ENCODE data around the gene NCOR1.
"Not testable (repeated sequence)": the region's sequence is repeated elsewhere in the genome, so short reads cannot be mapped to it uniquely, and the experiment has no call there.

Gene NCOR1

GRCh38 chr17:16214190-16215001, 938 bp downstream of the NCOR1 start:
- peak in 1 of 4 experiments; percentile 14 for DNase-seq

GRCh38 chr17:16212793-16213192, 2.5 kb downstream of the NCOR1 start:
- no peak for DNase-seq

- no peak for DNase-seq
Observed at GRCh38 chr17:16211590-16211989, 3.7 kb downstream of the NCOR1 start.

- DNase-seq = not testable (repeated sequence)
Observed at GRCh38 chr17:16204763-16205162, 10.6 kb downstream of the NCOR1 start.

GRCh38 chr17:16202554-16203500, 12.5 kb downstream of the NCOR1 start:
- not testable (repeated sequence) for DNase-seq

GRCh38 chr17:16201693-16202131, 13.6 kb downstream of the NCOR1 start:
- DNase-seq = not testable (repeated sequence)

- DNase-seq = no peak
Observed at GRCh38 chr17:16199093-16199492, 16.2 kb downstream of the NCOR1 start.

GRCh38 chr17:16197276-16197675, 18.1 kb downstream of the NCOR1 start:
- DNase-seq = no peak

GRCh38 chr17:16194307-16194835, 21.0 kb downstream of the NCOR1 start:
- DNase-seq = not testable (repeated sequence)

GRCh38 chr17:16191604-16192003, 23.7 kb downstream of the NCOR1 start:
- DNase-seq = no peak

GRCh38 chr17:16190703-16191360, 24.5 kb downstream of the NCOR1 start:
- DNase-seq = no peak

- no peak for DNase-seq
Observed at GRCh38 chr17:16189791-16190348, 25.5 kb downstream of the NCOR1 start.

- DNase-seq = no peak
Observed at GRCh38 chr17:16187642-16188041, 27.7 kb downstream of the NCOR1 start.

GRCh38 chr17:16181581-16181980, 33.8 kb downstream of the NCOR1 start:
- no peak for DNase-seq

- no peak for DNase-seq
Observed at GRCh38 chr17:16178836-16179235, 36.5 kb downstream of the NCOR1 start.

- DNase-seq = no peak
Observed at GRCh38 chr17:16171613-16172012, 43.7 kb downstream of the NCOR1 start.

- DNase-seq = not testable (repeated sequence)
Observed at GRCh38 chr17:16166766-16167165, 48.6 kb downstream of the NCOR1 start.

GRCh38 chr17:16158714-16159113, 56.6 kb downstream of the NCOR1 start:
- DNase-seq = no peak

GRCh38 chr17:16155536-16155935, 59.8 kb downstream of the NCOR1 start:
- no peak for DNase-seq

GRCh38 chr17:16152326-16152725, 63.0 kb downstream of the NCOR1 start:
- DNase-seq = not testable (repeated sequence)

GRCh38 chr17:16150251-16150856, 65.0 kb downstream of the NCOR1 start:
- DNase-seq = no peak

GRCh38 chr17:16148596-16148995, 66.7 kb downstream of the NCOR1 start:
- no peak for DNase-seq
